Muscle of back (tissue), 11 donors: ENCODE measurements around the gene CHMP2B. TPM values are rescaled to one million over a fixed set of nuclear protein-coding genes. Genes with fewer than 3 reads are reported as not detected.
"Not testable (repeated sequence)": the region's sequence is repeated elsewhere in the genome, so short reads cannot be mapped to it uniquely, and the experiment has no call there.

Source experiments
- DNase-seq, 3 donors: peaks; one replicate each; pipeline versions ENCODE4 v3.0.0 to v3.0.0-alpha.2; 2013
- polyA plus RNA-seq, 10 donors: library from polyadenylated mRNA; unstranded; fragments of 120-200 nt; gene quantifications; one replicate each; pipeline ENCODE4 v1.2.1, GENCODE V29; 2013; ENCODE audit not compliant: insufficient read length in 10 of 10

The CHMP2B gene
- polyA plus RNA-seq, 10 donors, result 23.1 to 32.8 (median 26.6) TPM

- no peak for DNase-seq
These were observed 681 bp downstream of the CHMP2B start for GRCh38 chr3:87227835-87228144.

- DNase-seq, result peak in 1 of 3 donors; percentile 9
These were observed 1.2 kb downstream of the CHMP2B start for GRCh38 chr3:87228316-87228715.

GRCh38 chr3:87229113-87229512 is 2.0 kb downstream of the CHMP2B start:
- no peak for DNase-seq

GRCh38 chr3:87233805-87234204 is 6.7 kb downstream of the CHMP2B start:
- DNase-seq, result no peak

- DNase-seq, result no peak
These were observed 9.0 kb downstream of the CHMP2B start for GRCh38 chr3:87236093-87236492.

GRCh38 chr3:87246662-87247429 is 19.7 kb downstream of the CHMP2B start:
- DNase-seq, result no peak

GRCh38 chr3:87247430-87247773 is 20.3 kb downstream of the CHMP2B start:
- DNase-seq, result no peak

- DNase-seq, result not testable (repeated sequence)
These were observed 21.1 kb downstream of the CHMP2B start for GRCh38 chr3:87248231-87248630.

GRCh38 chr3:87248831-87249230 is 21.7 kb downstream of the CHMP2B start:
- DNase-seq, result no peak

GRCh38 chr3:87250009-87250408 is 22.9 kb downstream of the CHMP2B start:
- DNase-seq, result no peak

- peak; percentile 11 to 42 (median 19) for DNase-seq
These were observed 33.2 kb downstream of the CHMP2B start for GRCh38 chr3:87260270-87260669.

- no peak for DNase-seq
These were observed 34.8 kb downstream of the CHMP2B start for GRCh38 chr3:87261925-87262324.

GRCh38 chr3:87267953-87268645 is 41.0 kb downstream of the CHMP2B start:
- DNase-seq, result no peak

GRCh38 chr3:87268646-87269211 is 41.6 kb downstream of the CHMP2B start:
- no peak for DNase-seq

- DNase-seq, result no peak
These were observed 42.6 kb downstream of the CHMP2B start for GRCh38 chr3:87269723-87270122.

GRCh38 chr3:87270908-87271700 is 44.0 kb downstream of the CHMP2B start:
- DNase-seq, result peak in 1 of 3 donors; percentile 3

- DNase-seq, result no peak
These were observed 45.7 kb downstream of the CHMP2B start for GRCh38 chr3:87272718-87273341.

- no peak for DNase-seq
These were observed 49.4 kb downstream of the CHMP2B start, which contains the start of gene POU1F1 for GRCh38 chr3:87276484-87276883. POU1F1 (minus strand) TSS chr3:87276584; CDS start chr3:87276462, 122 bp downstream.

GRCh38 chr3:87287011-87287410 is 59.9 kb downstream of the CHMP2B start:
- DNase-seq, result peak in 1 of 3 donors; percentile 5

- no peak for DNase-seq
These were observed 61.3 kb downstream of the CHMP2B start for GRCh38 chr3:87288446-87288845.

- peak; percentile 18 to 36 (median 27) for DNase-seq
These were observed 71.1 kb downstream of the CHMP2B start for GRCh38 chr3:87298111-87298718.
